HepG2 (cell line): ENCODE measurements around the gene LYPD3. TPM values are rescaled to one million over a fixed set of nuclear protein-coding genes. Genes with fewer than 3 reads are reported as not detected.

Source experiments
- NBN ChIP-seq: fragments of 450-650 bp; conservative IDR thresholded peaks from 2 replicates; pipeline ENCODE4 v1.6.1; 2017
- ZNF510 ChIP-seq: sonication (generic); formaldehyde crosslinking; IDR thresholded peaks from 2 replicates; pipeline ENCODE4 v1.4.0; 2020; ENCODE audit warnings: low read depth, mild to moderate bottlenecking, missing genetic modification reagents
- ZNF530 ChIP-seq: sonication (generic); formaldehyde crosslinking; IDR thresholded peaks from 2 replicates; pipeline ENCODE4 v1.5.0; 2020; ENCODE audit warnings: low read depth, mild to moderate bottlenecking, missing genetic modification reagents
- ZNF737 ChIP-seq: sonication (generic); formaldehyde crosslinking; IDR thresholded peaks from 2 replicates; pipeline ENCODE4 v1.5.0; 2020; ENCODE audit warnings: missing genetic modification reagents, mild to moderate bottlenecking, borderline replicate concordance
- polyA plus RNA-seq, 8 experiments: library from polyadenylated mRNA; depleted of rRNA in 3 of 8; stranded (reverse) in 7 of 8; unstranded in 1 of 8; fragments of >200 nt; fragmentation: Illumina TruSeq in 4 of 8; extraction: Trizol in 4 of 8; gene quantifications; 2 replicates each; pipeline versions ENCODE4 v1.2.1 to v1.2.3, GENCODE V29; 2011 to 2016; ENCODE audit warnings: low read depth in 4 of 8, missing spikeins in 1 of 8, mixed read lengths in 1 of 8; ENCODE audit not compliant: insufficient read depth in 1 of 8
- total RNA-seq, 5 experiments: library from RNA; depleted of rRNA; stranded (reverse); fragments of >200 nt; fragmentation: Illumina TruSeq; extraction: Trizol; gene quantifications; 2 replicates each; pipeline ENCODE4 v1.2.3, GENCODE V29; 2016; ENCODE audit warnings: low read depth in 1 of 5
- TF ChIP-seq, protein P1 (sequence below): sonication (generic); formaldehyde crosslinking; IDR thresholded peaks from 2 replicates; pipeline ENCODE4 v1.4.0; 2020; ENCODE audit warnings: missing genetic modification reagents
- TF ChIP-seq, protein P2 (sequence below): sonication (generic); formaldehyde crosslinking; IDR thresholded peaks from 2 replicates; pipeline ENCODE4 v1.8.1; 2023; ENCODE audit warnings: missing genetic modification reagents, mild to moderate bottlenecking, borderline replicate concordance
- TF ChIP-seq, protein P3 (sequence below), 2 experiments: fragments of 450-650 bp in 1 of 2; sonication (generic) in 1 of 2; formaldehyde crosslinking in 1 of 2; IDR thresholded peaks; 2 replicates each; pipeline versions ENCODE4 v1.6.1 to v1.8.0; 2016 to 2022; ENCODE audit warnings: antibody characterized with exemption in 1 of 2, mild to moderate bottlenecking in 1 of 2, missing genetic modification reagents in 1 of 2
- TF ChIP-seq, protein P4 (sequence below), 2 experiments: sonication (generic) in 1 of 2; formaldehyde crosslinking in 1 of 2; IDR thresholded peaks; 2 replicates each; pipeline versions ENCODE4 v1.5.1 to v1.6.1; 2011 to 2020; ENCODE audit warnings: borderline replicate concordance in 1 of 2, low read depth in 1 of 2, low read length in 1 of 2, mild to moderate bottlenecking in 1 of 2, missing genetic modification reagents in 1 of 2, moderate library complexity in 1 of 2
- TF ChIP-seq, protein P5 (sequence below): sonication (generic); formaldehyde crosslinking; IDR thresholded peaks from 2 replicates; pipeline ENCODE4 v1.8.1; 2023; ENCODE audit warnings: mild to moderate bottlenecking, missing genetic modification reagents, borderline replicate concordance

The LYPD3 gene
- total and polyA plus RNA-seq, 2 of the 13 experiments (the other 11 are each of a cell fraction or from before 2014, with no cell fraction given): 0.51 to 1.5 TPM

DNA sequence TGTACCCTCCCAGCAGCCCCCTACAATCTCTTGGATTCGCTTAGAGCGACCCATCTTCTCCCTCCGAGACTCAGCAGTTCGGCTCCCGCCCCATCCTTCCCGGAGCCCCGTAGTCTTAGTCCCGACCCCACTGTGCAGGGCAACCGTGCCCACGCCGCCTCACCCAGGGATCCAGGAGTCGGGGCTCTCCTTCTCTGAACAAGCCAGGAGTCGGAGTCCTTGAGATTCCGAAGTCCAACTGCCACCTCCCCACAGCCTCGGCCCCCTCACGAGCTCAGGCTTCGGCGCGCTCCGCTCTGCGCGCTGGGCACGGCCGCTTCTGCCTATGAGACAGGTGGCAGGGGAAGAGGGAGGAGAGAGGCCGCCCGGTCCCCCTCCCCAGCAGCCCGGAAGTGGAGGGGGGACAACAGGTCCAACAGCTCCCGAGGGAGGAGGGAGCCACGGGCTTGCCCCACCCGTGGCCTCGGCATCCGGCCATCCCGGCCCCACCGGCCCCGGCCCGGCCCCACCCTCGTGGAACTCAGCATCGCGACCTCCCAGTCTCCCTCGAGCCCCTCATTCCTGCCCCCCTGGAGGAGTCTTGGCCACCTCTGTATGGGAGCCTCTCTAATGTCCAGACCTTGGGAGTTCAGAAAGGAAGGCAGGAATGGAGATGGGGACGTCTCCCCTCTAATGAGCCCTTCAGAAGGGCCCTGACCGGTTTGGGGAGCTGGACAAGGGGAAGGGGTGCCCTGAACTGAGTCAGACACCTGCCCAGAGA lies 39.2 kb upstream of the LYPD3 start, which contains the start of gene PHLDB3 (continued):
- TF ChIP-seq, protein P1, sequence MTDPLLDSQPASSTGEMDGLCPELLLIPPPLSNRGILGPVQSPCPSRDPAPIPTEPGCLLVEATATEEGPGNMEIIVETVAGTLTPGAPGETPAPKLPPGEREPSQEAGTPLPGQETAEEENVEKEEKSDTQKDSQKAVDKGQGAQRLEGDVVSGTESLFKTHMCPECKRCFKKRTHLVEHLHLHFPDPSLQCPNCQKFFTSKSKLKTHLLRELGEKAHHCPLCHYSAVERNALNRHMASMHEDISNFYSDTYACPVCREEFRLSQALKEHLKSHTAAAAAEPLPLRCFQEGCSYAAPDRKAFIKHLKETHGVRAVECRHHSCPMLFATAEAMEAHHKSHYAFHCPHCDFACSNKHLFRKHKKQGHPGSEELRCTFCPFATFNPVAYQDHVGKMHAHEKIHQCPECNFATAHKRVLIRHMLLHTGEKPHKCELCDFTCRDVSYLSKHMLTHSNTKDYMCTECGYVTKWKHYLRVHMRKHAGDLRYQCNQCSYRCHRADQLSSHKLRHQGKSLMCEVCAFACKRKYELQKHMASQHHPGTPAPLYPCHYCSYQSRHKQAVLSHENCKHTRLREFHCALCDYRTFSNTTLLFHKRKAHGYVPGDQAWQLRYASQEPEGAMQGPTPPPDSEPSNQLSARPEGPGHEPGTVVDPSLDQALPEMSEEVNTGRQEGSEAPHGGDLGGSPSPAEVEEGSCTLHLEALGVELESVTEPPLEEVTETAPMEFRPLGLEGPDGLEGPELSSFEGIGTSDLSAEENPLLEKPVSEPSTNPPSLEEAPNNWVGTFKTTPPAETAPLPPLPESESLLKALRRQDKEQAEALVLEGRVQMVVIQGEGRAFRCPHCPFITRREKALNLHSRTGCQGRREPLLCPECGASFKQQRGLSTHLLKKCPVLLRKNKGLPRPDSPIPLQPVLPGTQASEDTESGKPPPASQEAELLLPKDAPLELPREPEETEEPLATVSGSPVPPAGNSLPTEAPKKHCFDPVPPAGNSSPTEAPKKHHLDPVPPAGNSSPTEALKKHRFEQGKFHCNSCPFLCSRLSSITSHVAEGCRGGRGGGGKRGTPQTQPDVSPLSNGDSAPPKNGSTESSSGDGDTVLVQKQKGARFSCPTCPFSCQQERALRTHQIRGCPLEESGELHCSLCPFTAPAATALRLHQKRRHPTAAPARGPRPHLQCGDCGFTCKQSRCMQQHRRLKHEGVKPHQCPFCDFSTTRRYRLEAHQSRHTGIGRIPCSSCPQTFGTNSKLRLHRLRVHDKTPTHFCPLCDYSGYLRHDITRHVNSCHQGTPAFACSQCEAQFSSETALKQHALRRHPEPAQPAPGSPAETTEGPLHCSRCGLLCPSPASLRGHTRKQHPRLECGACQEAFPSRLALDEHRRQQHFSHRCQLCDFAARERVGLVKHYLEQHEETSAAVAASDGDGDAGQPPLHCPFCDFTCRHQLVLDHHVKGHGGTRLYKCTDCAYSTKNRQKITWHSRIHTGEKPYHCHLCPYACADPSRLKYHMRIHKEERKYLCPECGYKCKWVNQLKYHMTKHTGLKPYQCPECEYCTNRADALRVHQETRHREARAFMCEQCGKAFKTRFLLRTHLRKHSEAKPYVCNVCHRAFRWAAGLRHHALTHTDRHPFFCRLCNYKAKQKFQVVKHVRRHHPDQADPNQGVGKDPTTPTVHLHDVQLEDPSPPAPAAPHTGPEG (CRISPR knock-in tag): no peak
- TF ChIP-seq ZNF530 (CRISPR knock-in tag) (no peak), ZNF737 (no peak), NBN (no peak), ZNF510 (CRISPR knock-in tag) (no peak)
- TF ChIP-seq, protein P2, sequence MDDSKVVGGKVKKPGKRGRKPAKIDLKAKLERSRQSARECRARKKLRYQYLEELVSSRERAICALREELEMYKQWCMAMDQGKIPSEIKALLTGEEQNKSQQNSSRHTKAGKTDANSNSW: no peak
- TF ChIP-seq, protein P3, sequence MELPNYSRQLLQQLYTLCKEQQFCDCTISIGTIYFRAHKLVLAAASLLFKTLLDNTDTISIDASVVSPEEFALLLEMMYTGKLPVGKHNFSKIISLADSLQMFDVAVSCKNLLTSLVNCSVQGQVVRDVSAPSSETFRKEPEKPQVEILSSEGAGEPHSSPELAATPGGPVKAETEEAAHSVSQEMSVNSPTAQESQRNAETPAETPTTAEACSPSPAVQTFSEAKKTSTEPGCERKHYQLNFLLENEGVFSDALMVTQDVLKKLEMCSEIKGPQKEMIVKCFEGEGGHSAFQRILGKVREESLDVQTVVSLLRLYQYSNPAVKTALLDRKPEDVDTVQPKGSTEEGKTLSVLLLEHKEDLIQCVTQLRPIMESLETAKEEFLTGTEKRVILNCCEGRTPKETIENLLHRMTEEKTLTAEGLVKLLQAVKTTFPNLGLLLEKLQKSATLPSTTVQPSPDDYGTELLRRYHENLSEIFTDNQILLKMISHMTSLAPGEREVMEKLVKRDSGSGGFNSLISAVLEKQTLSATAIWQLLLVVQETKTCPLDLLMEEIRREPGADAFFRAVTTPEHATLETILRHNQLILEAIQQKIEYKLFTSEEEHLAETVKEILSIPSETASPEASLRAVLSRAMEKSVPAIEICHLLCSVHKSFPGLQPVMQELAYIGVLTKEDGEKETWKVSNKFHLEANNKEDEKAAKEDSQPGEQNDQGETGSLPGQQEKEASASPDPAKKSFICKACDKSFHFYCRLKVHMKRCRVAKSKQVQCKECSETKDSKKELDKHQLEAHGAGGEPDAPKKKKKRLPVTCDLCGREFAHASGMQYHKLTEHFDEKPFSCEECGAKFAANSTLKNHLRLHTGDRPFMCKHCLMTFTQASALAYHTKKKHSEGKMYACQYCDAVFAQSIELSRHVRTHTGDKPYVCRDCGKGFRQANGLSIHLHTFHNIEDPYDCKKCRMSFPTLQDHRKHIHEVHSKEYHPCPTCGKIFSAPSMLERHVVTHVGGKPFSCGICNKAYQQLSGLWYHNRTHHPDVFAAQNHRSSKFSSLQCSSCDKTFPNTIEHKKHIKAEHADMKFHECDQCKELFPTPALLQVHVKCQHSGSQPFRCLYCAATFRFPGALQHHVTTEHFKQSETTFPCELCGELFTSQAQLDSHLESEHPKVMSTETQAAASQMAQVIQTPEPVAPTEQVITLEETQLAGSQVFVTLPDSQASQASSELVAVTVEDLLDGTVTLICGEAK (IDR thresholded peaks at IDR 0.05): no peak
- TF ChIP-seq, protein P3 (CRISPR knock-in tag; IDR thresholded peaks at IDR 0.05): peak; percentile 60; the same call in 1 of the 2 replicates
- TF ChIP-seq, protein P4, sequence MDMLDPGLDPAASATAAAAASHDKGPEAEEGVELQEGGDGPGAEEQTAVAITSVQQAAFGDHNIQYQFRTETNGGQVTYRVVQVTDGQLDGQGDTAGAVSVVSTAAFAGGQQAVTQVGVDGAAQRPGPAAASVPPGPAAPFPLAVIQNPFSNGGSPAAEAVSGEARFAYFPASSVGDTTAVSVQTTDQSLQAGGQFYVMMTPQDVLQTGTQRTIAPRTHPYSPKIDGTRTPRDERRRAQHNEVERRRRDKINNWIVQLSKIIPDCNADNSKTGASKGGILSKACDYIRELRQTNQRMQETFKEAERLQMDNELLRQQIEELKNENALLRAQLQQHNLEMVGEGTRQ (IDR thresholded peaks at IDR 0.05; ENCODE audit: low read depth, low read length): no peak
- TF ChIP-seq, protein P4 (CRISPR knock-in tag; IDR thresholded peaks at IDR 0.05; ENCODE audit: borderline replicate concordance): no peak
- TF ChIP-seq, protein P5, sequence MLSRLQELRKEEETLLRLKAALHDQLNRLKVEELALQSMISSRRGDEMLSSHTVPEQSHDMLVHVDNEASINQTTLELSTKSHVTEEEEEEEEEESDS: no peak
